Stimulated activated CD4-positive, alpha-beta T cell treated with anti-CD3 and anti-CD28 coated beads, TNF-alpha, amount 100 ng/mL, for 48 hours (primary cell): ENCODE measurements around the gene GLIS1.
"Not testable (repeated sequence)": the region's sequence is repeated elsewhere in the genome, so short reads cannot be mapped to it uniquely, and the experiment has no call there.

Experiments used
- DNase-seq, 3 donors: peaks; one replicate each; pipeline ENCODE4 v3.0.0-alpha.2; 2020; ENCODE audit warnings: low read depth in 3 of 3

GLIS1 gene

GRCh38 chr1:53739109-53739681 lies at the start of gene GLIS1:
TSS of gene GLIS1 (minus strand) at chr1:53739164. CDS start at chr1:53738064, 1,100 bp downstream.
- peak; percentile 18 to 43 (median 31) for DNase-seq

DNA sequence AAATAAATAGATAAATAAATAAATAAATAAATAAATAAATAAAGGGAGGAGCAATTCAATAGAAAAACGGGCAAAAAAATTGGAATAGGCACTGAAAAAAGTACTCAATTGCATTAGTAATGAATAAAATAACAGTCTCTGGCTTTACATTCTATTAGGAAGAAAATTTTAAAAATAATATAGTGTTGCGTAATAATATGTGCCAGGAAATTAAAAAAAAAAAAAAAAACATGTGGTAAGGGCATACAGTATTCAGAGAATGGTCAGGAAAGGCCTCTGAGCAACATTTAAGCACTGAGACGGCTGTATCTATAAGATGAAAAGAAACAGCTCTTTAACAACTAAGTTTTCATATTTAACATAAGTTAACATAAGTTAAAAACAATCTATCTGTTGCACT lies 48.7 kb upstream of the GLIS1 start:
- DNase-seq: no peak

- no peak for DNase-seq
Measured at GRCh38 chr1:53783056-53783455, 44.1 kb upstream of the GLIS1 start.

GRCh38 chr1:53781654-53782053 lies 42.7 kb upstream of the GLIS1 start:
- DNase-seq: no peak

DNA sequence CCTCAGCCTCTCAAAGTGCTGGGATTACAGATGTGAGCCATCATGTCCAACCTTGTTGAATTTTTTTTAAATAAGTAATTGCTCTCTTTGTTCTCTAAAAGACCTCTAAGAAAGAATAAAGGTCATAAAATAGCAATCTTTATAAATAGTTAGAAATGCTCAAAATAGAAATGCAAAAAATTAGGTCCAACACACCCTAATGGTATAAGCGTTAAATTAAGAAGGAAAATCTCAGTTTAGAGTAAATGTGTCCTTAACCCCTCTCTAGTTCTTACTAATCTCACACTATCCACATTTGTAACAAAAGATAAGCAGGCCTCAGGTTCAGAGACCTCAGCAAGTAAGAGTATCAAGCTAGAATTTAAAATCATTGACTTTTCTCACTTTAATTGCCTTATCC lies 38.3 kb upstream of the GLIS1 start:
- DNase-seq: no peak

DNA sequence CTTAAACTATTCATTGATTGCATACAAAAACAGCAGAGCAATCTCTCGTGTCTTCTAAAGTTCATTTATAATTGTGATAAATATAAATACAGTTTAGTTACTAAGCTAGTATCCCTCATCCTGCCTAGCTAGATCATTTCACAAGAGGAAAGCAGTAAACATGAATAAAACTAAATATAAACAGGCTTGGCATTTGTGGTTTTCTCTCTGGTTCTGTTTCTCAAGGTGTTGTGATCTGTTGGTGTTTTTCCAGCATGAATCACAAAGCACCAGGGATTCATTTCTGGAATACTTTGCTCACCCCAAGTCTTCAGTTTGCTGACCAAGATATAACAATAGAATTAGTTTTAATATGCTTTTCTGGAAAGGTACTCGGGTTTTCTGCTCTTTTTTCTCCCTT lies 32.7 kb upstream of the GLIS1 start:
- DNase-seq: no peak

- DNase-seq: no peak
Measured at GRCh38 chr1:53769780-53770179, 30.8 kb upstream of the GLIS1 start.

GRCh38 chr1:53769184-53769583 lies 30.2 kb upstream of the GLIS1 start:
- no peak for DNase-seq

DNA sequence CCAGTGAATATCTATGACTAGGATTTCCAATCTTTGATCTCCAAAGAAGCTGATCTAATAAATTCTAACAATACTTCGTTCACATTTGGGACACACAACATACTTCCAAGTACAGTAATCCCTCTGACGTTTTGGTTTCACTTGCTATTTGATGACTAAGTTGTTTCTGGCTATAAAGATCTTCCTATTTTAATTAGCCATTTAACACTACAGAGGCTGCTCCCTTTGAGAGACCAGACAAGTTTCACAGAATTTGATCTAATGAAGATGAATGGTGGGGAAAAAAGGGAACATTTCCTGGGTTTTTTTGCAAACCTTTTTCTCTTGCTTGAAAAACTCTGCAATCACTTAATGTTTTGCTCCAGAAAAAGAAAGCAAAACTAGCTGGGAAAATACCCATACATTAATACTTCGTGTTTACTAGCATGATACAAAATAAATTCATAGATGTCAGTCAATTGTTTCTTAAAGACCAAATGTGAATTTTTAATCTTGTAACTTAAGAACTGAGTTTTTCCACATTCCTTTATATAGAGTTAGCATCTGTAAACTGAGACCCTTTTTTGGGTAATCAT lies 28.0 kb upstream of the GLIS1 start:
- no peak for DNase-seq

GRCh38 chr1:53766194-53766742 lies 27.3 kb upstream of the GLIS1 start:
- DNase-seq: no peak

DNA sequence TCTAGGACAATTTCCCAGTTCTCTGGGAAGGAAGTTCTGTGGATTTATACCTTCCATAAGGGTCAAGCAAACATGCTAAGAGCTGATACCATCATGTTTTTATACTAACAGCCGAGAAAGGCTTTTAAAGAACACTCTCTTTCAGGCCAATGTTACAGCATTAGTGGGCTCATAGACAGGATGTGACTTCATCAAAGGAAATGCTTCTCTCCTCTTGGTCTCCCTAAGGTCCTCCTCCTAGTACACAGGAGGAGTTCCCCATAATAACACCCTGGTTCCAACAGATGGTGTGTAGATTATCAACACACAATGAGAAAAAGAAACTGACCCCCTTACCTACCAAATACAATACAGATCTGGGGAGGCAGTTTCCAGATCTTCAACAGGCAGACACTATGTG lies 26.7 kb upstream of the GLIS1 start:
- no peak for DNase-seq

DNA sequence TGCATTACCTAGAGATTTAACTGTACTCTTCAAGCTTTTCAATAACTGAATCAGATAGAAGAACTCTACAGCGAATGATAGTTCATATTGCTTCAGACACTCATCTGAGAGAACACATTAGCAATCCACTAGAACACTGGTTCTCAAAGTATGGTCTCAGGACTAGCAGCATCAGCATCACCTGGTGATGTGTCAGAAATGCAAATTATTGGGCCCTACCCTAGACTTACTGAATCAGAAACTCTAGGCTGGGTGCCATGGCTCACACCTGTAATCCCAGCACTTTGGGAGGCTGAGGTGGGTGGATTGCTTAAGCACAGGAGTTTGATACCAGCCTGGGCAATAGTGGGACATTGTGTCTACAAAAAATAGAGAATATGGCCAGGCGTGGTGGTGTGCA lies 24.9 kb upstream of the GLIS1 start:
- no peak for DNase-seq

DNA sequence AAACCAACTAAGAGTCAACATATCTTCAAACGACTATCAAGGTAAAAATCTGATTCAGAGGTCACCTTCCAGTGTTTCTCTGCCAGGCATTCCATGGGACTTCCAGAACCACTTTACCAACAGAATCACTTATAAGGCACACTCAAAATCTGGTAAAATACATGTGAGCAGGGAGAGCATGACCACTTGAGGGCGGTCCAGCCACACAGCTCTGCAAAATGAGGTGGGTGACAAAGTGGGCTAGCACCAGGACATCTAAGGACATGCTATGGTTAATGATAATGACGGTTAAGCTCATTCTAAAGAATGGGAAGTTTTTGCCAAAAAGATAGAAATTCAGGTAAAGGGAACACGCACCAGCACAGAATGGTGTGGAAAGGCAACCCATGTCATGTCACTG lies 24.5 kb upstream of the GLIS1 start:
- DNase-seq: no peak

DNA sequence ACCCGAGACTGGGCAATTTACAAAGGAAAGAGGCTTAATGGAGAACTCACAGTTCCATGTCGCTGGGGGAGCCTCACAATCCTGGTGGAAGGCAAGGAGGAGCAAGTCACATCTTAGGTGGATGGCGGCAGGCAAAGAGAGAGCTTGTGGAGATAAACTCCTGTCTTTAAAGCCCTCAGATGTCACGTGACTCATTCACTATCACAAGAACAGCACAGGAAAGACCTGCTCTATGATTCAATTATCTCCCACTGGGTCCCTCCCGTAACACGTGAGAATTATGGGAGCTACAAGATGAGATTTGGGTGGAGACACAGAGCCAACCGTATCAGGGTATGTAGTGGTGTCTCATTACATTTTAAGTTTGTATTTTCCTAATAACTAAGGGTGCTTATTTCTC lies 21.5 kb upstream of the GLIS1 start:
- not testable (repeated sequence) for DNase-seq

GRCh38 chr1:53755874-53756273 lies 16.9 kb upstream of the GLIS1 start:
- DNase-seq: no peak

DNA sequence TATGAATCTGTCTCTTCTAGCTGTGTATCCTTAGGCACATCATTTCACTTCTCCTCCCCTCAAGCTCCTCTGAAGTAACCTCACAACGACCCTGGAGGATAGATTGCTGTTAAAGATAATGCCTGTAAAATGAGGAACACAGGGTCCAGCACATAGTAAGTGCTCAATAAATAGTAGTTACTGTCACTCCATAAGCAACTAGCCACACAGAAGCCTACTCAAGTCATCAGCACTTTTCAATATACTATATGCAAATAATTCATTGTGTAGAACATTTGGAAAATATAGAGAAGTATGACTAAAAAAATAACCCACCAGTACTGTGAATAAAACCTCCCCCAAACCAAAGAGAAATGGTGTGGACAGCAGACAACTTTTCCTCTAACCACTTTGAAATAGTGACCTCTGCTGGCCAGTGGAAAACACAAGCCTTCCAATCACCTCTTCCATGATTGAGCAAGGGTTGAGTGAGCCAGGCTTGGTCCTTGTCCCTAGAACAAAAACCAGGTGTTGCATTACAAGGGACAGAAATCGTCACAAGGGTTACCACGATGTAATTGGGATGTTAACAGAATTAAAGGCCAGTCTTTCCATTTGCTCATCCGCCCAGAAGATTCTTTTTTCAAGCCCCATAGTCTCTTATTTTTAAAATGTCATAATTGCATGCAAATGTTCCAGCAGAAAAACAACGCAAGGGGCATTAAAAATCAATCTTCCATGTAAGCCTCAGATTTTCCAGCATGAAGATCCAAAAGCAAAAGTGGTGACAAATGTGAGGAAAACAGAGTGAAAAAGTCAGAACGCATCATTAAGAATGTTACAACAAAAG lies 15.7 kb upstream of the GLIS1 start:
- DNase-seq: no peak

- DNase-seq: no peak
Measured at GRCh38 chr1:53752281-53752680, 13.3 kb upstream of the GLIS1 start.

DNA sequence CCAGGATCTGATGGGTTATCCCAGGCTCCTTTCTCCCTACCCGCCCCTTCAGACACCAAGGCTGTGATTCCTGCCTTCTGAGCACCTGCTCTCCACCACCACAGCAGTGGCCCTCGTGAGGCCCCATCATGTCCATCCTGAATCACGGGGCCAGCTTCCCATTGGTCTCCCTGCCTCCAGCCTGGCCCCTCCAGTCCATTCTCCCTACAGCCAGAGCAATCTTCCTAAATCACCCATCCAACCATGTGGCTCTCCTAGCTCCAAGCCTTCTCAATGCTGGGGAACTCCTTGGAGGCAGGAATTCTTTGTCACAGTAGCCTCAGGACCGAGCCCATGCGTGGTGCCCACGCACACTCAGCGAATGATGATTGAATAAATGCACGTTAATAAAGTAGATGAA lies 8.9 kb upstream of the GLIS1 start:
- DNase-seq: no peak

DNA sequence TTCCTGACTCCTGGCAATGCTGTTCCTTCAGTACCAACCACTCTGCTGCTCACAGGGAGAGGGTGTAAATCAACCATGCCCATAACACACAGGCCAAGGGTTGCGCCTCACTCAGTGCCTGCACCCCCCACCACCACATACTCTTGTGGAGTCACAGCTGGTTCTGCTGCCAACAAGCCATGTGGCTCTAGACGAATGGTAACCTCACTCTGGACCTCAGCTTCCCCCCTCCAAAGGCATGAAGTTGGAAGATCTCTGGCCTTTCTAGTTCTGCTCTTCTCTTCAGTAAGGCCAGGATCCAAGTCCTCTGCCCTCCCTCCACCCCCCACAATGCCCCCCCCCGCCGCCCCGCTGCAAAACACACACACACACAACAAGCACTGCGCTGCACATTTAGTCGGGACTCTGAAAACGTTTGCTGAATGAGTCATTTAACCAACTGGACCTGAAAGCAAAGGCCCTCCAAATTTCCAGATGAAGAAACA lies 1.7 kb upstream of the GLIS1 start:
- no peak for DNase-seq

- no peak for DNase-seq
Measured at GRCh38 chr1:53738205-53739108, 507 bp downstream of the GLIS1 start.

- DNase-seq: no peak
Measured at GRCh38 chr1:53737648-53738204, 1.2 kb downstream of the GLIS1 start.
